WERI-Rb-1 (cell line): Measurements from ENCODE around the gene ARHGEF38.
"Not testable (repeated sequence)": the region's sequence is repeated elsewhere in the genome, so short reads cannot be mapped to it uniquely, and the experiment has no call there.

Source experiments
- DNase-seq: peaks from one replicate; pipeline ENCODE4 v3.0.0-alpha.2; 2020
- H3K27ac ChIP-seq: fragments of 250-450 bp; sonication (Bioruptor Pico); 2 replicates; pipeline ENCODE4 v1.5.1; 2020; ENCODE audit warnings: mild to moderate bottlenecking, moderate library complexity
- H3K27me3 ChIP-seq: fragments of 250-450 bp; sonication (Bioruptor Pico); 2 replicates; pipeline ENCODE4 v1.5.1; 2021; ENCODE audit warnings: mild to moderate bottlenecking, low read depth, moderate library complexity; ENCODE audit not compliant: insufficient read depth, severe bottlenecking
- H3K36me3 ChIP-seq: fragments of 250-450 bp; sonication (Bioruptor Pico); 2 replicates; pipeline ENCODE4 v1.5.1; 2020; ENCODE audit warnings: mild to moderate bottlenecking, moderate library complexity
- H3K4me3 ChIP-seq: 2 replicates; pipeline ENCODE4 v1.5.1; 2011; ENCODE audit warnings: low read depth, mild to moderate bottlenecking, control low read depth, low read length
- H3K9me3 ChIP-seq: fragments of 250-450 bp; sonication (Bioruptor Pico); 2 replicates; pipeline ENCODE4 v1.5.1; 2021; ENCODE audit warnings: mild to moderate bottlenecking, moderate library complexity; ENCODE audit not compliant: severe bottlenecking
- CTCF ChIP-seq: IDR thresholded peaks from 2 replicates; pipeline ENCODE4 v1.5.1; 2011; ENCODE audit warnings: low read depth, mild to moderate bottlenecking, control low read depth, inconsistent platforms, low read length

The ARHGEF38 gene

DNA sequence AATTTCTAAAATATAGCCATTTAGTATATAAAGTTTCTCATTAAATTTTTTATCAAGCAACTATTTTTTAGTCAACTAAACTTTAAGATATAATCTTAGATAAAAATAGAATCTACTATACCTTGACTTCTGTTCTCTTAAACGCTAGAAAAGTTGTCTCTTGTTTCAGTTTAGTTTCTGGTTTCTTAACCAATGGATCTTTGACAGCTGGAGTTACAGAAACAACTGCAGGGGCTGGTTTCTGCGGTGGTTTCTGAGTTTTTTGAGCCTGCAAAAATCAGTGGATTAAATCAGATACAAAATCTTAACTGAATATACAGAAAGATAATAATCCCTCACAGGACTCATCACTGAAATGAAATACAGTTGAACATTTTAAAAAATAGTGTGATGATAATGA lies 134.2 kb downstream of the ARHGEF38 start:
- H3K36me3 ChIP-seq, result peaks cover 41% of the 10 kb centered on the region
- H3K27me3 ChIP-seq, result no peaks in the 10 kb centered on the region
- no peak overlapping the region for H3K27ac ChIP-seq
- no peak for DNase-seq
- H3K4me3 ChIP-seq, result no peak overlapping the region
- TF ChIP-seq CTCF, result no peak
- H3K9me3 ChIP-seq, result no peaks in the 10 kb centered on the region

DNA sequence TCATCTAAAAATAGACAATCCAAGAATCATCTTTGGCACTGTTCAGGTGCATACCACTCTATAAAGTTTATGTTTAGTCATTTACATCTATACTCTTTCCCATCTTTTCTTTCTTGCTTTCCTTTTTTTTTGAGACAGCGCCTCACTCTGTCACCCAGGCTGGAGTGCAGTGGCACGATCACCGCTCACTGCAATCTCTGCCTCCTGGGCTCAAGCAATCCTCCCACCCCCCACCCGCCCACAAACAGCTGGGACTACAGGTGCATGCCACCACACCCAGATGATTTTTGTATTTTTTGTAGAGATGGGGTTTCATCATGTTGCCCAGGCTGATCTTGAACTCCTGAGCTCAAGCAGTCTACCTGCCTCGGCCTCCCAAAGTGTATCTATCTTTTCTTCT lies 142.4 kb downstream of the ARHGEF38 start:
- H3K36me3 ChIP-seq, result peaks cover 65% of the 10 kb centered on the region
- not testable (repeated sequence) for H3K4me3 ChIP-seq

DNA sequence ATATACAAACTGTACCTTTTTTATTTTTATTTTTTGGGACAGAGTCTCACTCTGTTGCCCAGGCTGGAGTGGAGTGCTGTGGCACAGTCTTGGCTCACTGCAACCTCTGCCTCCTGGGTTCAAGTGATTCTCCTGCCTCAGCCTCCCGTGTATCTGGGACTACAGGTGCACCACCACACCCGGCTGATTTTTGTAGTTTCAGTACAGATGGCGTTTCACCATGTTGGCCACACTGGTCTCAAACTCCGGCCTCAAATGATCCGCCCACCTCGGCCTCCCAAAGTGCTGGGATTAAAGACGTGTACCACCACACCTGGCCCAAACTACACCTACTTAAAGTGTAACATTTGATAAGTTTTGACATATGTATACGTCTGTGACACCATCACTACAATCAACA lies 143.4 kb downstream of the ARHGEF38 start:
- DNase-seq, H3K27ac ChIP-seq: not testable (repeated sequence)
- H3K36me3 ChIP-seq, result peaks cover 64% of the 10 kb centered on the region

More for the DNA sequence above, 142.4 kb downstream of the ARHGEF38 start:
- TF ChIP-seq CTCF, result peak; percentile 9; the same call in 1 of the 2 replicates
- DNase-seq, H3K27me3 ChIP-seq, H3K9me3 ChIP-seq, H3K27ac ChIP-seq: not testable (repeated sequence)

DNA sequence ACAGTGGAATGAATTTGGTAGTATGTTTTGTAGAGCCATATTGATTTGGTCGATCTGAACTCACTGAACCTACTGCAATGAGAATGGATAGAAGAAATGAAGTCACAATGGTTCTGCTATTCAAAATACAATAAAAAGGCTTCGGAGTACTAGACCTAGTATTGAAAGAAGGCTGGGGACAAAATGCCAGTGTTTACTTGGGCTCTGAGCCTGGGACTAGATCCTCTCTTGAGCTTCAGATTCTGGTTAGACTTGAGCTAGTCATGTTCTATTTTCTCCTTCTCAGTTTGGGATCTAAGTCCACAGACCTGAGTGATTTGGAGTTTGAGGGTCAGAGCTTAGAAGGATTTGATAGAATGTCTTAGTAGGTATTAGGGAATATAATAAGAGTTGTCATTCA lies 146.2 kb downstream of the ARHGEF38 start:
- no peak for DNase-seq
- H3K36me3 ChIP-seq, result peaks cover 42% of the 10 kb centered on the region

More for the DNA sequence above, 143.4 kb downstream of the ARHGEF38 start:
- H3K4me3 ChIP-seq, H3K9me3 ChIP-seq, H3K27me3 ChIP-seq: not testable (repeated sequence)

DNA sequence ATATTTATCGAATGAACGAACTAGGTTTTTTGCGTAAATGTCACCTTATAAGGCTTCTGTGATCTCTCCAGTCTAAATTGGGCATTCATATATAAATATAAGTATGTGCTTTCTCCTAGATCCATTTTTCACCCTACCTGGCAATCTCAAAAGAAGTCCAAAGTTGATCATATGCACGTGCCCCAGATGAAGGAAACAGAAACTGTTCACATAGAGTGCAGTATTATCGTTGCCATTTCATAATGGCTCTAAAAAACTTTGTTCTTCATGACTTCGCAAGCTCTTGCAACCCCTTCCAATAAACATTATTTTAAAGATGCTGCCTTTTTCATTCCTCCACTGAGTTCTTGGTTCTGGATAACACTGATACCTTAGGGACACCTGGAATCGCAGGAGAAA lies 155.4 kb downstream of the ARHGEF38 start:
- Histone ChIP-seq H3K36me3 (peaks cover 3% of the 10 kb centered on the region), H3K9me3 (no peaks in the 10 kb centered on the region), H3K4me3 (peak overlapping the region; percentile 94), H3K27ac (peak overlapping the region; percentile 95), H3K27me3 (no peaks in the 10 kb centered on the region)
- no peak for DNase-seq
- no peak for TF ChIP-seq CTCF

More for the DNA sequence above, 146.2 kb downstream of the ARHGEF38 start:
- H3K27me3 ChIP-seq, result no peaks in the 10 kb centered on the region
- no peak overlapping the region for H3K27ac ChIP-seq
- no peaks in the 10 kb centered on the region for H3K9me3 ChIP-seq
- no peak overlapping the region for H3K4me3 ChIP-seq
- no peak for TF ChIP-seq CTCF

DNA sequence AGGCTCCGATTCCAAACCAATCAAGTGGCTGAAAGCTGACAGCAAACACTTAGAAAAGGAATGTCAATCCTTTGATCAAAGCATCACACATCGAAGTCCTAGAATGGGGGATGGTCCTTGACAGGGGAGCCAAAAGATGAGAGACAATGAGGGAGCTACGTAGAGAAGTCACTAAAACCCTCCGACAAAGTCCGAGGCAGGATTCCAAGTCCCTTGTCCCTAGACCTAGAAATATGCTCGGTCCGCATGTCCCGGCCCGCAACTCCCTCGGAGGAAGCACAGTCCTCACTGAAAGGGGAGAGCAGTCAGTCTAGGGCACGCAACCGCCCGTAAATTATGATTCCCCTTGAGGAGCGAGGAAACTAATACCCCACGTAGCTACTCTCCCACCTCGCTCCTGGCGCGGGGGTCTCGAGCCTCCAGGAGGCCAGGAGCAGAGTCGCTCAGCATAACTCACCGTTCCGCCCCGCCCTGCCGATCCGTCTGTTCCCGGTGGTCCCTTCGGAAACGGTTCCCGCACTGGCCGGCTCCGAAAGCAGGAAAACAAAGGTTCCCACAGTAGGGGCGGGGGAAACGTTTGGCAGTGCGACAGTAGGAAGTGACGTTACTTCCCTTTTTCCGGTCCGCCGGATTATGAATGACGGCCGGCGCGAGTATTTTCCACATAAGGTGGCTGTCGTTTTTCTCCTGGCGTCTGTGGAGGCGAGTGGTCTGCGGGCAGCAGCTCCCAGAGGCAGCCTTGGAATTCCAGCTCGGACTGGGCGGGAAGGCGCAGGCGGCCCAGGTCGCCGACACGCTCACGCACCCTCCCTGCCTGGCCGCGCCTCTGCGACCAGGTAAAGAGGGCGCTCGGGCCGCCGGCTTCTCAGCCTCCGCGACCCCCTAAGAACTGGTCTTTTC lies 156.0 kb downstream of the ARHGEF38 start, which contains the start of the genes GSTCD and INTS12:
GSTCD (plus strand) TSS at position 604 of the 900 bp plus-strand sequence. CDS start 8,830 bp downstream, outside the sequence.
INTS12 (minus strand) TSS at position 509 of the 900 bp plus-strand sequence. CDS start 8,684 bp downstream, outside the sequence.
- peak within 1 kb of the TSS; percentile 94 for H3K4me3 ChIP-seq
- DNase-seq, result peak; percentile 97
- H3K9me3 ChIP-seq, result no peaks in the 10 kb centered on the region
- no peaks in the 10 kb centered on the region for H3K27me3 ChIP-seq
- H3K36me3 ChIP-seq, result peaks cover 3% of the 10 kb centered on the region
- peak within 1 kb of the TSS; percentile 95 for H3K27ac ChIP-seq
- 0 out of 2 replicates have a peak, but pooled peaks have one; percentile 2 for TF ChIP-seq CTCF
